ENCODE results near the gene PXDC1.

GRCh38 chr6:3707751-3708412 is 43.6 kb downstream of the PXDC1 start:
- TF ChIP-seq CTCF (IDR thresholded peaks at IDR 0.05), result no peak
- no peak for TF ChIP-seq POLR2A (IDR thresholded peaks at IDR 0.05)

Data from adrenal gland (tissue), 5 donors.